Cardiac ventricle fibroblast (primary cell): Measurements from ENCODE around the gene FMO5. TPM values are rescaled to one million over a fixed set of nuclear protein-coding genes. Genes with fewer than 3 reads are reported as not detected.

Source experiments
- total RNA-seq: library from RNA; depleted of rRNA; stranded (reverse); fragments of >200 nt; gene quantifications from 2 replicates; pipeline ENCODE4 v1.2.3, GENCODE V29; 2015

FMO5 gene, protein sequence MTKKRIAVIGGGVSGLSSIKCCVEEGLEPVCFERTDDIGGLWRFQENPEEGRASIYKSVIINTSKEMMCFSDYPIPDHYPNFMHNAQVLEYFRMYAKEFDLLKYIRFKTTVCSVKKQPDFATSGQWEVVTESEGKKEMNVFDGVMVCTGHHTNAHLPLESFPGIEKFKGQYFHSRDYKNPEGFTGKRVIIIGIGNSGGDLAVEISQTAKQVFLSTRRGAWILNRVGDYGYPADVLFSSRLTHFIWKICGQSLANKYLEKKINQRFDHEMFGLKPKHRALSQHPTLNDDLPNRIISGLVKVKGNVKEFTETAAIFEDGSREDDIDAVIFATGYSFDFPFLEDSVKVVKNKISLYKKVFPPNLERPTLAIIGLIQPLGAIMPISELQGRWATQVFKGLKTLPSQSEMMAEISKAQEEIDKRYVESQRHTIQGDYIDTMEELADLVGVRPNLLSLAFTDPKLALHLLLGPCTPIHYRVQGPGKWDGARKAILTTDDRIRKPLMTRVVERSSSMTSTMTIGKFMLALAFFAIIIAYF
- 0.93 and 1.8 TPM in 2 replicates for total RNA-seq

GRCh38 chr1:147225193-147225730, at the start of gene FMO5:
Gene FMO5, minus strand, starts transcription at chr1:147225339. Its CDS starts 310 bp downstream, at chr1:147225029.

DNA sequence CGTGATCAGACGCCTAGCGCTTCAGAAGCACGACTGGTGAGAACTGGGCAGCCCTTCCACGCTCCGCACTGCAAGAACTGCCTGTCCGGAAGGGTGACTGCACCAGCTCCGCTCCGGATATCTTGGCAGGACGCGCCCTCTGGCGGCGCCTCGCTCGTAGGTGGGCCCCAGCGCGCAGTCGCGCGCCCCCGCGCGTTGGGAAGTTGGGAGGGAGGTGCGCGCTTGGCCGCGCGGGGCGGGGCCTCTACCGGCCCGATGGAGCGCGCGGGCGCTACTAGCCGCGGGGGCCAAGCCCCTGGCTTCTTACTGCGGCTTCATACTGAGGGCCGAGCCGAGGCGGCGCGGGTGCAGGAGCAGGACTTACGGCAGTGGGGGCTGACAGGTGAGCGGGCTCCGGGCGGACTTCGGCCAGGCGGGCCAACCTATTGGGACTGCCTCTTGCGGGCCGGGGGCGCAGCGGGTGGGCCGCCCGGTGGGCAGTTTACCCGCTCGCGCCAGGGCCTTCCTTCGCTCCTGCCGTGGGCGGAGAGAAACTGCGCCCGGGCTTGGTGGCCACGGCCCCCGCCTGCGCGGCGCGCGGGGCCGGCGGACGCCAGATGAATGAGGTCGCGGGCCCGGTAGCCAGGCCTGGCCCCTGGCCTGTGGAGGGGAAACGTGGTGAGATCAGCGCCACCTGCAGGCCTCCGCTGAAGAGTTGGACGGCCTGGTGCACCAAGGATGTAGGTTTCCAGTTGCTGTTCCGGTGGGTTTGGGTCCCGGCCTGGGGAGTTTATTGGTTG, 17.5 kb upstream of the FMO5 start, which contains the start of gene CHD1L:
CHD1L (plus strand) TSS at position 236 of the 779 bp plus-strand sequence; CDS start at position 256, 20 bp downstream.

GRCh38 chr1:147172168-147173016, 52.7 kb downstream of the FMO5 start, which contains the start of gene PRKAB2:
Gene PRKAB2, minus strand, starts transcription at chr1:147172470. Its CDS starts 326 bp downstream, at chr1:147172144.

Other genes with a start within 250 kb of the FMO5 start
- 10.8 and 11.9 TPM in 2 replicates for gene PRKAB2, start 52.9 kb downstream of the FMO5 start, total RNA-seq
- gene CHD1L, start 17.3 kb upstream of the FMO5 start, total RNA-seq: 14.7 and 16.0 TPM in 2 replicates